SK-N-SH (cell line): ENCODE measurements around the gene AMHR2. TPM values are rescaled to one million over a fixed set of nuclear protein-coding genes. Genes with fewer than 3 reads are reported as not detected.
A peak's percentile ranks its signal among the peaks of the same experiment; 100 is the strongest.

Source experiments
- CTCF ChIA-PET: fragments of 300-600, 350-600 bp; formaldehyde crosslinking; extraction: SDS; loops from one replicate; lab custom pipeline; 2021; lab: Yijun Ruan, JAX
- POLR2A ChIA-PET: fragments of 350-600 bp; sonication (Branson Sonifier 250); formaldehyde crosslinking; extraction: SDS; loops from one replicate; lab custom pipeline; 2020; ENCODE audit warnings: antibody characterized with exemption, inconsistent platforms; lab: Yijun Ruan, JAX
- DNase-seq: peaks from one replicate; pipeline ENCODE4 v3.0.0; 2012
- H2AFZ ChIP-seq: fragments of 200-600 bp; sonication (generic); 2 replicates; pipeline ENCODE4 v1.8.1; 2016; ENCODE audit warnings: antibody characterized with exemption, mild to moderate bottlenecking, low read depth
- H3F3A ChIP-seq: fragments of 200-600 bp; sonication (generic); replicated peaks from 2 replicates; pipeline ENCODE3; 2016; ENCODE audit warnings: antibody characterized with exemption, mild to moderate bottlenecking; ENCODE audit not compliant: insufficient read depth
- H3K27ac ChIP-seq, 2 experiments: fragments of 200-500 bp in 1 of 2; fragments of 200-600 bp in 1 of 2; sonication (Bioruptor generic) in 1 of 2; sonication (generic), shearing (Covaris generic) in 1 of 2; 2 replicates each; pipeline versions ENCODE4 v1.5.1 to v1.6.1; 2014 to 2016; ENCODE audit warnings: low read depth in 2 of 2, inconsistent platforms in 1 of 2, low read length in 1 of 2, mild to moderate bottlenecking in 1 of 2, mixed read lengths in 1 of 2
- H3K27me3 ChIP-seq: fragments of 200-600 bp; sonication (generic), shearing (Covaris generic); 2 replicates; pipeline ENCODE4 v1.6.1; 2016; ENCODE audit warnings: mixed run types; ENCODE audit not compliant: insufficient read depth
- H3K36me3 ChIP-seq, 2 experiments: fragments of 200-500 bp in 1 of 2; fragments of 200-600 bp in 1 of 2; sonication (Bioruptor generic) in 1 of 2; sonication (generic) in 1 of 2; replicated peaks in 1 of 2; 2 replicates each; pipeline versions ENCODE3 to v1.5.1; 2014 to 2016; ENCODE audit warnings: low read length in 1 of 2, mild to moderate bottlenecking in 1 of 2; ENCODE audit not compliant: insufficient read depth in 2 of 2, control insufficient read depth in 1 of 2
- H3K4me1 ChIP-seq, 2 experiments: fragments of 200-500 bp in 1 of 2; fragments of 200-600 bp in 1 of 2; sonication (Bioruptor generic) in 1 of 2; sonication (generic), shearing (Covaris generic) in 1 of 2; 2 replicates each; pipeline versions ENCODE4 v1.5.1 to v1.6.1; 2014 to 2016; ENCODE audit warnings: low read depth in 1 of 2, low read length in 1 of 2, mixed run types in 1 of 2; ENCODE audit not compliant: insufficient read depth in 2 of 2, control insufficient read depth in 1 of 2
- H3K4me2 ChIP-seq: fragments of 200-600 bp; sonication (generic), shearing (Covaris generic); 2 replicates; pipeline ENCODE4 v1.6.1; 2017; ENCODE audit warnings: mixed run types
- H3K4me3 ChIP-seq, 2 experiments: fragments of 200-500 bp in 1 of 2; fragments of 200-600 bp in 1 of 2; sonication (Bioruptor generic) in 1 of 2; sonication (generic), shearing (Covaris generic) in 1 of 2; 2 replicates each; pipeline versions ENCODE4 v1.5.1 to v1.8.1; 2014 to 2016; ENCODE audit warnings: low read depth in 2 of 2, inconsistent platforms in 1 of 2, low read length in 1 of 2, mild to moderate bottlenecking in 1 of 2, mixed read lengths in 1 of 2, moderate library complexity in 1 of 2
- H3K79me2 ChIP-seq: fragments of 200-600 bp; sonication (generic); 2 replicates; pipeline ENCODE4 v1.8.1; 2017; ENCODE audit warnings: mild to moderate bottlenecking; ENCODE audit not compliant: insufficient read depth
- H3K9ac ChIP-seq: fragments of 200-600 bp; sonication (generic); 2 replicates; pipeline ENCODE4 v1.6.1; 2017; ENCODE audit warnings: mixed run types
- H3K9me2 ChIP-seq: fragments of 200-600 bp; sonication (generic); 2 replicates; pipeline ENCODE4 v1.6.1; 2017; ENCODE audit warnings: mixed run types
- H3K9me3 ChIP-seq: fragments of 200-600 bp; sonication (generic); 2 replicates; pipeline ENCODE4 v1.6.1; 2017; ENCODE audit warnings: mixed run types, mild to moderate bottlenecking, moderate library complexity
- H4K20me1 ChIP-seq: fragments of 200-600 bp; sonication (generic); 2 replicates; pipeline ENCODE4 v1.6.1; 2017; ENCODE audit warnings: mild to moderate bottlenecking, mixed run types; ENCODE audit not compliant: insufficient read depth
- CHD2 ChIP-seq: fragments of 150-350 bp; IDR thresholded peaks from 2 replicates; pipeline ENCODE4 v1.6.1; 2018; ENCODE audit warnings: low read length; ENCODE audit not compliant: partially characterized antibody
- ELF1 ChIP-seq: IDR thresholded peaks from 2 replicates; pipeline ENCODE4 v1.4.0; 2012
- FOSL2 ChIP-seq: IDR thresholded peaks from 2 replicates; pipeline ENCODE4 v1.4.0; 2012; ENCODE audit warnings: low read depth, mild to moderate bottlenecking, moderate library complexity, borderline replicate concordance
- FOXJ3 ChIP-seq: sonication (generic); formaldehyde crosslinking; IDR thresholded peaks from 2 replicates; pipeline ENCODE4 v1.5.1; 2020; ENCODE audit warnings: mild to moderate bottlenecking, missing genetic modification reagents
- GABPA ChIP-seq: IDR thresholded peaks from 2 replicates; pipeline ENCODE4 v1.4.0; 2012; ENCODE audit warnings: low read depth, mild to moderate bottlenecking
- GATA2 ChIP-seq: sonication (generic); formaldehyde crosslinking; IDR thresholded peaks from 2 replicates; pipeline ENCODE4 v1.5.0; 2020; ENCODE audit warnings: mild to moderate bottlenecking, missing genetic modification reagents
- JUND ChIP-seq: IDR thresholded peaks from 2 replicates; pipeline ENCODE4 v1.4.0; 2012
- MEF2A ChIP-seq: IDR thresholded peaks from 2 replicates; pipeline ENCODE4 v1.4.0; 2012; ENCODE audit warnings: low read depth, borderline replicate concordance
- MXI1 ChIP-seq: IDR thresholded peaks from 2 replicates; pipeline ENCODE4 v1.6.1; 2012; ENCODE audit warnings: mild to moderate bottlenecking, low read depth, low read length, improper control_type of control experiment
- NFIC ChIP-seq: IDR thresholded peaks from 2 replicates; pipeline ENCODE4 v1.4.0; 2012; ENCODE audit warnings: borderline replicate concordance
- NRF1 ChIP-seq: IDR thresholded peaks from 2 replicates; pipeline ENCODE4 v1.6.1; 2012; ENCODE audit warnings: low read depth, mild to moderate bottlenecking, low read length
- RCOR1 ChIP-seq: fragments of 150-350 bp; IDR thresholded peaks from 2 replicates; pipeline ENCODE4 v1.6.1; 2017; ENCODE audit warnings: antibody characterized with exemption, low read length
- RFX5 ChIP-seq: IDR thresholded peaks from 2 replicates; pipeline ENCODE4 v1.6.1; 2012; ENCODE audit warnings: mild to moderate bottlenecking, improper control_type of control experiment, low read length
- SMC3 ChIP-seq: IDR thresholded peaks from 2 replicates; pipeline ENCODE4 v1.6.1; 2012; ENCODE audit warnings: low read depth, low read length, improper control_type of control experiment
- TAF1 ChIP-seq: IDR thresholded peaks from 2 replicates; pipeline ENCODE4 v1.6.1; 2012; ENCODE audit warnings: low read depth, mild to moderate bottlenecking, low read length, moderate library complexity, borderline replicate concordance
- YY1 ChIP-seq: IDR thresholded peaks from 2 replicates; pipeline ENCODE4 v1.4.0; 2012; ENCODE audit warnings: low read depth, mild to moderate bottlenecking
- WGBS: methylation state at CpG from one replicate; pipeline ENCODE4 v1.1.6; 2017; ENCODE audit warnings: low lambda C conversion rate; 5-methylcytosine and 5-hydroxymethylcytosine counted together
- polyA plus RNA-seq, 3 experiments: library from polyadenylated mRNA; depleted of rRNA; stranded (reverse); fragments of >200 nt; gene quantifications; 2 replicates each; pipeline ENCODE4 v1.2.3, GENCODE V29; 2012
- TF ChIP-seq, protein P1 (sequence below): IDR thresholded peaks from 2 replicates; pipeline ENCODE4 v1.6.1; 2012; ENCODE audit warnings: mild to moderate bottlenecking, low read depth, low read length, moderate library complexity
- TF ChIP-seq, protein P2 (sequence below): IDR thresholded peaks from 2 replicates; pipeline ENCODE4 v1.4.0; 2012; ENCODE audit warnings: low read depth
- TF ChIP-seq, protein P3 (sequence below): fragments of 150-350 bp; IDR thresholded peaks from 2 replicates; pipeline ENCODE4 v1.6.1; 2016; ENCODE audit warnings: mild to moderate bottlenecking, low read depth, low read length

Gene AMHR2
- polyA plus RNA-seq, 1 of the 3 experiments (the other 2 are of a cell fraction), result 0.03 TPM

- TF ChIP-seq, protein P1, sequence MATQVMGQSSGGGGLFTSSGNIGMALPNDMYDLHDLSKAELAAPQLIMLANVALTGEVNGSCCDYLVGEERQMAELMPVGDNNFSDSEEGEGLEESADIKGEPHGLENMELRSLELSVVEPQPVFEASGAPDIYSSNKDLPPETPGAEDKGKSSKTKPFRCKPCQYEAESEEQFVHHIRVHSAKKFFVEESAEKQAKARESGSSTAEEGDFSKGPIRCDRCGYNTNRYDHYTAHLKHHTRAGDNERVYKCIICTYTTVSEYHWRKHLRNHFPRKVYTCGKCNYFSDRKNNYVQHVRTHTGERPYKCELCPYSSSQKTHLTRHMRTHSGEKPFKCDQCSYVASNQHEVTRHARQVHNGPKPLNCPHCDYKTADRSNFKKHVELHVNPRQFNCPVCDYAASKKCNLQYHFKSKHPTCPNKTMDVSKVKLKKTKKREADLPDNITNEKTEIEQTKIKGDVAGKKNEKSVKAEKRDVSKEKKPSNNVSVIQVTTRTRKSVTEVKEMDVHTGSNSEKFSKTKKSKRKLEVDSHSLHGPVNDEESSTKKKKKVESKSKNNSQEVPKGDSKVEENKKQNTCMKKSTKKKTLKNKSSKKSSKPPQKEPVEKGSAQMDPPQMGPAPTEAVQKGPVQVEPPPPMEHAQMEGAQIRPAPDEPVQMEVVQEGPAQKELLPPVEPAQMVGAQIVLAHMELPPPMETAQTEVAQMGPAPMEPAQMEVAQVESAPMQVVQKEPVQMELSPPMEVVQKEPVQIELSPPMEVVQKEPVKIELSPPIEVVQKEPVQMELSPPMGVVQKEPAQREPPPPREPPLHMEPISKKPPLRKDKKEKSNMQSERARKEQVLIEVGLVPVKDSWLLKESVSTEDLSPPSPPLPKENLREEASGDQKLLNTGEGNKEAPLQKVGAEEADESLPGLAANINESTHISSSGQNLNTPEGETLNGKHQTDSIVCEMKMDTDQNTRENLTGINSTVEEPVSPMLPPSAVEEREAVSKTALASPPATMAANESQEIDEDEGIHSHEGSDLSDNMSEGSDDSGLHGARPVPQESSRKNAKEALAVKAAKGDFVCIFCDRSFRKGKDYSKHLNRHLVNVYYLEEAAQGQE, result no peak
- TF ChIP-seq YY1, result peak; percentile 23; the same call in 1 of the 2 replicates
- peak; percentile 22; the same call in 1 of the 2 replicates for TF ChIP-seq MXI1
- no peak for TF ChIP-seq RFX5
- TF ChIP-seq, protein P2, sequence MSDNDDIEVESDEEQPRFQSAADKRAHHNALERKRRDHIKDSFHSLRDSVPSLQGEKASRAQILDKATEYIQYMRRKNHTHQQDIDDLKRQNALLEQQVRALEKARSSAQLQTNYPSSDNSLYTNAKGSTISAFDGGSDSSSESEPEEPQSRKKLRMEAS, result no peak; the same call in 1 of the 2 replicates
- peak; percentile 66; the same call in 1 of the 2 replicates for TF ChIP-seq TAF1
- TF ChIP-seq RCOR1, result no peak
- TF ChIP-seq ELF1, result no peak
Measured at GRCh38 chr12:53452159-53453077, 28.8 kb downstream of the AMHR2 start (continued).

DNA sequence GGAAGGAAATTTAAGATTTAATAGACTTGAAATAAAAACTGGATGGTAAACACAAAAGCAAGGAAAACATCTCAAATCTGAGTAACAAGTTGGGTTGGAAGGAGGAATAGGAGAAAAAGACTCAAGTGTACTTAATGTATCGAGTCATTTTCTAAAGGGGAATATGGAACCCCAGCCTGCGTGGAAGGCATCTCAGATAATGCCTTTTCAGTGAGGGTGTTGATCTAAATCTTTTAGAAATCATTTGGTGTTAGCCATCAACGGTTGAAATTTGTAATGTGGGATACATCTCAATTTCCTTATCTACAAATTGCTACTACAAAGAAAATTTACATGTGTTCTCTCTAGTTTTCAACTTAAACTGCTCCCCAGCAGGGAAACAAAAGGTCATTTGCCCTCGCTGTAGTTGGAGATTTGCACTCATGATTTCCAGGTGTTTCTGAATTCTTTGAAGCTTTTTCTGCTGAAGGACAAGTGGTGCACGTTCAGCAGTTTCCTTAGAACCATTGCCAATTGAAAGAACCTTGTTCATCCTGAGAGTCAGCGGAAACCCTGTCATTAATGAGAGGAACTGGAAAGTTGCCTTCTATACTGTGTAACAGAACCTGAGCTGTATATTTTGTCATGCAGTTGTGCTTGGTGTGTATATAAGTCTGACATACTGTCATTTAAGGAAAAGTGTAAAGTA, 30.4 kb downstream of the AMHR2 start:
- no peak for DNase-seq
- TF ChIP-seq NFIC (no peak), CHD2 (no peak), GATA2 (CRISPR knock-in tag) (no peak), FOSL2 (no peak), SMC3 (no peak), MXI1 (no peak), TAF1 (no peak), MEF2A (no peak), GABPA (no peak), NRF1 (no peak), JUND (no peak), FOXJ3 (CRISPR knock-in tag) (no peak)
- TF ChIP-seq, protein P3, sequence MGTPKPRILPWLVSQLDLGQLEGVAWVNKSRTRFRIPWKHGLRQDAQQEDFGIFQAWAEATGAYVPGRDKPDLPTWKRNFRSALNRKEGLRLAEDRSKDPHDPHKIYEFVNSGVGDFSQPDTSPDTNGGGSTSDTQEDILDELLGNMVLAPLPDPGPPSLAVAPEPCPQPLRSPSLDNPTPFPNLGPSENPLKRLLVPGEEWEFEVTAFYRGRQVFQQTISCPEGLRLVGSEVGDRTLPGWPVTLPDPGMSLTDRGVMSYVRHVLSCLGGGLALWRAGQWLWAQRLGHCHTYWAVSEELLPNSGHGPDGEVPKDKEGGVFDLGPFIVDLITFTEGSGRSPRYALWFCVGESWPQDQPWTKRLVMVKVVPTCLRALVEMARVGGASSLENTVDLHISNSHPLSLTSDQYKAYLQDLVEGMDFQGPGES, result no peak
- TF ChIP-seq, protein P1, result no peak
- ChIA-PET POLR2A (interaction anchor here (0.9 to 1.7 kb wide), 7 partner anchors 14 to 109 kb away, joined by 3 to 10 read pairs (median 6); partner anchors contain the start of gene TARBP2), CTCF (interaction anchor here (0.8 to 2.6 kb wide), 11 partner anchors 10 to 242 kb away, joined by 3 to 10 read pairs (median 5); partner anchors contain the start of gene AAAS)
- H4K20me1 ChIP-seq, result peaks cover 66% of the 10 kb centered on the region
- peaks cover 69% of the 10 kb centered on the region for H3K79me2 ChIP-seq
- H3K4me3 ChIP-seq, result peak overlapping the region; percentile 68 to 83
- peak overlapping the region in 1 of 2 experiments; percentile 29; a peak in 3 of 4 replicates for H3K27ac ChIP-seq
- 28% methylated on average over 6 of the region's 6 CpGs for WGBS
- no peaks in the 10 kb centered on the region for H3K9me2 ChIP-seq
- peaks cover 21% of the 10 kb centered on the region for H3F3A ChIP-seq
- H3K4me2 ChIP-seq, result peak overlapping the region; percentile 88
- no peaks in the 10 kb centered on the region for H3K9me3 ChIP-seq
- no peak overlapping the region for H2AFZ ChIP-seq
- H3K27me3 ChIP-seq, result no peaks in the 10 kb centered on the region
- peaks cover 10 to 13% of the 10 kb centered on the region in 2 experiments; a peak in 3 of 4 replicates for H3K4me1 ChIP-seq
- H3K9ac ChIP-seq, result peak overlapping the region; percentile 99
- peaks cover 50 to 60% of the 10 kb centered on the region in 2 experiments for H3K36me3 ChIP-seq
